Bronchial epithelial cell (primary cell): ENCODE measurements around the gene ZBTB16. TPM values are rescaled to one million over a fixed set of nuclear protein-coding genes. Genes with fewer than 3 reads are reported as not detected.

Experiments
- DNase-seq: peaks from one replicate; pipeline ENCODE4 v3.0.0-alpha.2; 2010; ENCODE audit warnings: low read depth
- FAIRE-seq: peaks from 2 replicates; lab custom pipeline; 2011; peaks lifted over from hg19 to GRCh38; lab: Jason Lieb, UNC
- H3K27me3 ChIP-seq: 2 replicates; pipeline ENCODE4 v1.5.1; 2011; ENCODE audit warnings: low read length; ENCODE audit not compliant: control insufficient read depth, insufficient read depth
- H3K36me3 ChIP-seq: 2 replicates; pipeline ENCODE4 v1.5.1; 2011; ENCODE audit warnings: low read length; ENCODE audit not compliant: control insufficient read depth, insufficient read depth
- H3K4me3 ChIP-seq: 2 replicates; pipeline ENCODE4 v1.5.1; 2011; ENCODE audit warnings: mild to moderate bottlenecking, low read depth, low read length, control low read depth
- CTCF ChIP-seq: IDR thresholded peaks from 2 replicates; pipeline ENCODE4 v1.5.1; 2011; ENCODE audit warnings: mild to moderate bottlenecking, moderate library complexity, low read length, control low read depth, inconsistent platforms; ENCODE audit not compliant: insufficient read depth, severe bottlenecking
- total RNA-seq: library from RNA; depleted of rRNA; stranded (reverse); fragments of >200 nt; gene quantifications from 2 replicates; pipeline ENCODE4 v1.2.1, GENCODE V29; 2014

ZBTB16 gene
- total RNA-seq, 1 donor from 2014 or later = 3.2 TPM

- FAIRE-seq = no peak
- TF ChIP-seq CTCF = no peak
- no peak for DNase-seq
- Histone ChIP-seq H3K36me3 (peaks cover 2% of the 10 kb centered on the region), H3K27me3 (no peaks in the 10 kb centered on the region), H3K4me3 (no peak overlapping the region)
These were observed 154.1 kb downstream of the ZBTB16 start for GRCh38 chr11:114213622-114214021.

- TF ChIP-seq CTCF = no peak
- FAIRE-seq = no peak
- H3K27me3 ChIP-seq = no peaks in the 10 kb centered on the region
These were observed 155.9 kb downstream of the ZBTB16 start for GRCh38 chr11:114215428-114215827.

GRCh38 chr11:114215871-114216795 lies 156.6 kb downstream of the ZBTB16 start:
- Histone ChIP-seq H3K27me3 (no peaks in the 10 kb centered on the region), H3K36me3 (no peaks in the 10 kb centered on the region), H3K4me3 (no peak overlapping the region)
- TF ChIP-seq CTCF = no peak
- DNase-seq (no peak), FAIRE-seq (no peak)

More at GRCh38 chr11:114215428-114215827, 155.9 kb downstream of the ZBTB16 start:
- no peak overlapping the region for H3K4me3 ChIP-seq
- no peaks in the 10 kb centered on the region for H3K36me3 ChIP-seq
- DNase-seq = no peak

GRCh38 chr11:114216796-114217180 lies 157.3 kb downstream of the ZBTB16 start:
- Histone ChIP-seq H3K27me3 (no peaks in the 10 kb centered on the region), H3K36me3 (no peaks in the 10 kb centered on the region), H3K4me3 (no peak overlapping the region)
- FAIRE-seq = no peak
- DNase-seq = no peak
- no peak for TF ChIP-seq CTCF

GRCh38 chr11:114218508-114218907 lies 159.0 kb downstream of the ZBTB16 start:
- FAIRE-seq (no peak), DNase-seq (no peak)
- Histone ChIP-seq H3K36me3 (no peaks in the 10 kb centered on the region), H3K4me3 (no peak overlapping the region), H3K27me3 (no peaks in the 10 kb centered on the region)
- TF ChIP-seq CTCF = no peak
